GM19025 (cell line): ENCODE results near the gene SPTBN4.
A peak's percentile ranks its signal among the peaks of the same experiment; 100 is the strongest.
"Not testable (repeated sequence)": the region's sequence is repeated elsewhere in the genome, so short reads cannot be mapped to it uniquely, and the experiment has no call there.

ENCODE experiments used
- ATAC-seq: cut with Tn5 transposase; IDR thresholded peaks from one replicate; pipeline ENCODE4 v1.9.1; 2021; ENCODE audit warnings: mild to moderate bottlenecking, low read depth, moderate library complexity; ENCODE audit not compliant: unreplicated experiment

SPTBN4 gene

GRCh38 chr19:40438284-40438683 lies 28.5 kb upstream of the SPTBN4 start:
- no peak for ATAC-seq

- no peak for ATAC-seq
Observed at GRCh38 chr19:40441719-40442253, 25.0 kb upstream of the SPTBN4 start.

- no peak for ATAC-seq
Observed at GRCh38 chr19:40442328-40443130, 24.3 kb upstream of the SPTBN4 start.

GRCh38 chr19:40443131-40443999 lies 23.4 kb upstream of the SPTBN4 start:
- peak; percentile 49 for ATAC-seq

GRCh38 chr19:40444000-40444824 lies 22.6 kb upstream of the SPTBN4 start, which contains the start of gene SERTAD3:
Gene SERTAD3, minus strand, starts transcription at chr19:40444335. Its CDS starts 2,255 bp downstream, at chr19:40442080.
- peak; percentile 76 for ATAC-seq

GRCh38 chr19:40444825-40445312 lies 21.9 kb upstream of the SPTBN4 start:
- ATAC-seq: no peak

- no peak for ATAC-seq
Observed at GRCh38 chr19:40445780-40446262, 21.0 kb upstream of the SPTBN4 start.

GRCh38 chr19:40446263-40446784 lies 20.5 kb upstream of the SPTBN4 start:
- ATAC-seq: no peak

- ATAC-seq: no peak
Observed at GRCh38 chr19:40449506-40449905, 17.3 kb upstream of the SPTBN4 start.

- no peak for ATAC-seq
Observed at GRCh38 chr19:40450664-40451063, 16.1 kb upstream of the SPTBN4 start.

GRCh38 chr19:40452016-40452415 lies 14.8 kb upstream of the SPTBN4 start:
- no peak for ATAC-seq

GRCh38 chr19:40453151-40453735 lies 13.6 kb upstream of the SPTBN4 start:
- no peak for ATAC-seq

- not testable (repeated sequence) for ATAC-seq
Observed at GRCh38 chr19:40453943-40454342, 12.9 kb upstream of the SPTBN4 start.

GRCh38 chr19:40457048-40457447 lies 9.8 kb upstream of the SPTBN4 start:
- no peak for ATAC-seq

GRCh38 chr19:40457953-40458596 lies 8.7 kb upstream of the SPTBN4 start:
- no peak for ATAC-seq

GRCh38 chr19:40458597-40458974 lies 8.2 kb upstream of the SPTBN4 start:
- no peak for ATAC-seq

- ATAC-seq: no peak
Observed at GRCh38 chr19:40460185-40460584, 6.6 kb upstream of the SPTBN4 start.

GRCh38 chr19:40461669-40462221 lies 5.1 kb upstream of the SPTBN4 start:
- ATAC-seq: no peak
